MM.1S (cell line): Measurements from ENCODE around the gene SLC4A1AP.

ENCODE experiments used
- DNase-seq: peaks from one replicate; pipeline ENCODE4 v3.0.0-alpha.2; 2015
- H2AFZ ChIP-seq: fragments of 300-600 bp; sonication (generic); 2 replicates; pipeline ENCODE4 v1.6.0; 2016; ENCODE audit warnings: antibody characterized with exemption, low read length
- H3F3A ChIP-seq: fragments of 300-600 bp; sonication (generic); 2 replicates; pipeline ENCODE4 v1.6.1; 2016; ENCODE audit warnings: mild to moderate bottlenecking, antibody characterized with exemption, low read length, moderate library complexity, mixed read lengths; ENCODE audit not compliant: insufficient read depth
- H3K27ac ChIP-seq: fragments of 300-600 bp; sonication (generic); 2 replicates; pipeline ENCODE4 v1.5.1; 2016; ENCODE audit warnings: mild to moderate bottlenecking, low read length
- H3K27me3 ChIP-seq: fragments of 300-600 bp; sonication (generic); replicated peaks from 2 replicates; pipeline ENCODE4 v1.6.0; 2016; ENCODE audit warnings: low read length; ENCODE audit not compliant: insufficient read depth
- H3K36me3 ChIP-seq: fragments of 300-600 bp; sonication (generic); replicated peaks from 2 replicates; pipeline ENCODE4 v1.6.1; 2016; ENCODE audit warnings: mild to moderate bottlenecking, low read length, mixed read lengths; ENCODE audit not compliant: insufficient read depth
- H3K4me1 ChIP-seq: fragments of 300-600 bp; sonication (generic); 2 replicates; pipeline ENCODE4 v1.6.1; 2016; ENCODE audit warnings: low read length, mixed read lengths
- H3K4me2 ChIP-seq: fragments of 300-600 bp; sonication (generic); 2 replicates; pipeline ENCODE4 v1.6.0; 2016; ENCODE audit warnings: low read depth, low read length
- H3K4me3 ChIP-seq: fragments of 300-600 bp; sonication (generic); 2 replicates; pipeline ENCODE4 v1.5.1; 2016; ENCODE audit warnings: low read length, mixed read lengths
- H3K79me2 ChIP-seq: fragments of 300-600 bp; sonication (generic); 2 replicates; pipeline ENCODE4 v1.6.1; 2016; ENCODE audit warnings: mixed run types, low read length, mixed read lengths
- H3K9ac ChIP-seq: fragments of 300-600 bp; sonication (generic); 2 replicates; pipeline ENCODE4 v1.6.1; 2016; ENCODE audit warnings: low read length, mixed read lengths
- H3K9me2 ChIP-seq: fragments of 300-600 bp; sonication (generic); replicated peaks from 2 replicates; pipeline ENCODE4 v1.6.1; 2016; ENCODE audit warnings: mild to moderate bottlenecking, low read length, mixed read lengths; ENCODE audit not compliant: insufficient read depth
- H3K9me3 ChIP-seq: fragments of 300-600 bp; sonication (generic); replicated peaks from 2 replicates; pipeline ENCODE4 v1.6.1; 2016; ENCODE audit warnings: mild to moderate bottlenecking, low read length, mixed read lengths; ENCODE audit not compliant: insufficient read depth
- H4K20me1 ChIP-seq: fragments of 300-600 bp; sonication (generic); 2 replicates; pipeline ENCODE4 v1.6.1; 2016; ENCODE audit warnings: mild to moderate bottlenecking, low read length, moderate library complexity, mixed read lengths; ENCODE audit not compliant: insufficient read depth
- CTCF ChIP-seq: fragments of 300-600 bp; sonication (generic); IDR thresholded peaks from 2 replicates; pipeline ENCODE4 v1.5.1; 2016; ENCODE audit warnings: antibody characterized with exemption, low read length, mixed read lengths
- EZH2 ChIP-seq: fragments of 300-600 bp; sonication (generic); optimal IDR thresholded peaks from 2 replicates; pipeline ENCODE3; 2017; ENCODE audit warnings: low read depth, mild to moderate bottlenecking, antibody characterized with exemption, low read length, mixed read lengths
- EZH2phosphoT487 ChIP-seq: fragments of 300-600 bp; sonication (generic); IDR thresholded peaks from 2 replicates; pipeline ENCODE4 v1.6.1; 2018; ENCODE audit warnings: antibody characterized with exemption, low read length

SLC4A1AP gene

GRCh38 chr2:27729198-27729597, 65.5 kb downstream of the SLC4A1AP start:
- H3K9me3 ChIP-seq = no peaks in the 10 kb centered on the region
- H4K20me1 ChIP-seq = no peaks in the 10 kb centered on the region
- no peaks in the 10 kb centered on the region for H3F3A ChIP-seq
- H3K36me3 ChIP-seq = no peaks in the 10 kb centered on the region
- H3K27ac ChIP-seq = no peak overlapping the region
- H3K4me2 ChIP-seq = no peak overlapping the region
- H2AFZ ChIP-seq = no peak overlapping the region
- no peak overlapping the region for H3K4me3 ChIP-seq
- H3K79me2 ChIP-seq = no peaks in the 10 kb centered on the region
- no peak overlapping the region for H3K9ac ChIP-seq
- H3K4me1 ChIP-seq = no peaks in the 10 kb centered on the region
- H3K27me3 ChIP-seq = no peaks in the 10 kb centered on the region
- DNase-seq = no peak
- TF ChIP-seq EZH2phosphoT487 (no peak), CTCF (no peak), EZH2 (no peak)
- H3K9me2 ChIP-seq = no peaks in the 10 kb centered on the region

DNA sequence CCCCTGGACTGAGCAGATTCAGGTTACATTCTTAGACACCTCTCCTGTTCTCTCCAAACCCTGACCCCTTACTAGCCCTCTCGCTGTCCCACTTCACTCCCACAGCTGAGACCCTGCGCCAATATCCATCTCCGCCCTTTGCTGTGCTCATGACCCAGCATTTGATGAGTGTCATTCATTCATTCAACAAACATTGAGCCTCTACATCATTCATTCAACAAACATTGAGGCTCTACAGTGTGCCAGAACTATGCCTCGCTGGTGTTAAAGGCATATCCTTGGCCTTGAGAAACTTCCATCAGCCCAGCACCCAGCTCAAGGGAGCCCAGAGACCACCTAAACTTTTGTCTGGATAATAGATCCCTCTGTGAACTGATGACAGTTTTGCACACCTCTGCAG, 65.9 kb downstream of the SLC4A1AP start:
- TF ChIP-seq EZH2phosphoT487 (no peak), EZH2 (no peak)
- Histone ChIP-seq H3K9ac (no peak overlapping the region), H3K27me3 (no peaks in the 10 kb centered on the region), H3K9me3 (no peaks in the 10 kb centered on the region), H3K4me3 (no peak overlapping the region), H3K36me3 (no peaks in the 10 kb centered on the region), H3K4me2 (no peak overlapping the region), H3K27ac (no peak overlapping the region), H3K4me1 (no peaks in the 10 kb centered on the region), H3F3A (no peaks in the 10 kb centered on the region), H2AFZ (no peak overlapping the region), H4K20me1 (no peaks in the 10 kb centered on the region), H3K79me2 (no peaks in the 10 kb centered on the region), H3K9me2 (no peaks in the 10 kb centered on the region)
- no peak for DNase-seq

GRCh38 chr2:27730261-27730662, 66.6 kb downstream of the SLC4A1AP start:
- H2AFZ ChIP-seq = no peak overlapping the region
- no peak for DNase-seq

More at GRCh38 chr2:27730261-27730662, 66.6 kb downstream of the SLC4A1AP start:
- H3K4me2 ChIP-seq = no peak overlapping the region
- no peak for TF ChIP-seq CTCF
- no peak for TF ChIP-seq EZH2
- no peak for TF ChIP-seq EZH2phosphoT487
- H3K79me2 ChIP-seq = no peaks in the 10 kb centered on the region
- H4K20me1 ChIP-seq = no peaks in the 10 kb centered on the region
- H3K27ac ChIP-seq = no peak overlapping the region
- no peak overlapping the region for H3K4me3 ChIP-seq
- H3K4me1 ChIP-seq = no peaks in the 10 kb centered on the region
- no peaks in the 10 kb centered on the region for H3F3A ChIP-seq
- H3K27me3 ChIP-seq = no peaks in the 10 kb centered on the region
- no peaks in the 10 kb centered on the region for H3K36me3 ChIP-seq
- no peaks in the 10 kb centered on the region for H3K9me3 ChIP-seq
- H3K9me2 ChIP-seq = no peaks in the 10 kb centered on the region
- no peak overlapping the region for H3K9ac ChIP-seq
